Activated CD4-positive, CD25-positive, alpha-beta regulatory T cell treated with anti-CD3 and anti-CD28 coated beads, Interleukin-2, amount 50 U/mL, for 16 hours (primary cell): ENCODE results near the gene DOK7.
"Not testable (repeated sequence)": the region's sequence is repeated elsewhere in the genome, so short reads cannot be mapped to it uniquely, and the experiment has no call there.

ENCODE experiments used
- DNase-seq: peaks from one replicate; pipeline ENCODE4 v3.0.0-alpha.2; 2020; ENCODE audit warnings: low read depth, low spot score

DOK7 gene

GRCh38 chr4:3532751-3533422 is 69.8 kb downstream of the DOK7 start:
- no peak for DNase-seq

DNA sequence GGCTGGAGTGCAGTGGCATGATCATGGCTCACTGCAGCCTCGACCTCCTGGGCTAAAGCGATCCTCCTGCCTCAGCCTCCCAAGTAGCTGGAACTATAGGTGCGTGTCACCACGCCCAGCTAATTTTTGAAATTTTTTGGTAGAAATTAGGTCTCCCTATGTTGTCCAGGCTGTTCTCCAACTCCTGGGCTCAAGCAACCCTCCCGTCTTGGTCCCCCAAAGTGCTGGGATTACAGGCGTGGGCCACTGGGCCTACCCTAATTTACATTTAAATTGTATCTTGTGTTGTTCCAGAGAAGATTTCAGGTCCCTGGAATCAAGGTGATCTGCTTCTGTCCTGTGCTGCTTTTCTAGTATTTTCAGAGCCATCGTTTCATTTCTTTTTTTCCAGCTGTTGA is 70.3 kb downstream of the DOK7 start:
- DNase-seq: no peak

DNA sequence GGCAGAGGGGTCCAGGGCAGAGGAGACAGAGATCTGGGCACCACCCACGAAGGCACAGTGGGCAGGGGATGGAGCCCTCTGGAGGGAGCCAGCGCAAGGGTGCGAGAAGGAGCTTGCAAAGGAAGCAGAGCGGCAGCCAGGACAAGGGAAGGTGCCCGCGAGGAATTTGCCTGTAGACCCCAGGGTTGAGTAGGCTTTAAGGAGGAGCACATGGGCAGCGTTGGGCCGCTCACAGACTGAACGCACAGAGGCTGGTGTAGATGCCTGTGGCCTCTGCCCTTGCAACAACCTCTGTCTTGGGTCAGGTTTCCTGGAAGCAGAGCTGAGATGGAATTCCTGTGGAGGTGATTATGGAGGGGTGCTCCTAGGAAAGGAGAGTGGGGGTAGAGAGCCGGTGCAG is 72.7 kb downstream of the DOK7 start:
- not testable (repeated sequence) for DNase-seq

- DNase-seq: not testable (repeated sequence)
These were observed 75.8 kb downstream of the DOK7 start for GRCh38 chr4:3538906-3539305.

GRCh38 chr4:3543415-3543814 is 80.3 kb downstream of the DOK7 start:
- not testable (repeated sequence) for DNase-seq
